HCT116 (cell line): ENCODE data around the gene DNM3. TPM values are rescaled to one million over a fixed set of nuclear protein-coding genes. Genes with fewer than 3 reads are reported as not detected.

Experiments
- ATAC-seq: fragments of 200-7000 bp; cut with Tn5 transposase; 2 replicates; pipeline ENCODE4 v1.9.1; 2020; ENCODE audit warnings: mild to moderate bottlenecking, moderate library complexity
- BruUV-seq: library from RNA; stranded (reverse); fragments of 400-500 nt; replicated peaks from 2 replicates; lab custom pipeline; 2021; lab: Mats Ljungman, UMichigan
- CTCF ChIA-PET: fragments of 300-600 bp; sonication (Branson Sonifier 250); formaldehyde crosslinking; loops from one replicate; lab custom pipeline; 2021; ENCODE audit warnings: antibody characterized with exemption; lab: Charles Lee
- POLR2A ChIA-PET: fragments of 300-600, 350-600 bp; sonication (Branson Sonifier 250); formaldehyde crosslinking; loops from one replicate; lab custom pipeline; 2021; ENCODE audit warnings: antibody characterized with exemption; lab: Charles Lee
- RAD21 ChIA-PET, 2 experiments: fragments of 300-600 bp; sonication (Branson Sonifier 250); formaldehyde crosslinking; loops; one replicate each; lab custom pipeline; 2023; ENCODE audit warnings: low total read pairs in 2 of 2; ENCODE audit not compliant: uncharacterized antibody in 2 of 2, unreplicated experiment in 2 of 2, low non-redundant PET in 1 of 2; lab: Charles Lee
- DNase-seq: peaks from one replicate; pipeline ENCODE4 v3.0.0-alpha.2; 2010; ENCODE audit warnings: low read depth, low spot score
- H2AFZ ChIP-seq: fragments of 200-600 bp; shearing (Covaris generic), sonication (generic); 2 replicates; pipeline ENCODE4 v1.6.1; 2017; ENCODE audit warnings: low read depth, mixed run types, mixed read lengths, antibody characterized with exemption, low read length; ENCODE audit not compliant: poor library complexity, severe bottlenecking
- H3K27ac ChIP-seq: 2 replicates; pipeline ENCODE4 v1.5.1; 2012; ENCODE audit warnings: low read depth, low read length
- H3K27me3 ChIP-seq: fragments of 200-600 bp; sonication (generic); 2 replicates; pipeline ENCODE4 v1.6.1; 2016; ENCODE audit warnings: mixed run types, low read length, mixed read lengths; ENCODE audit not compliant: insufficient read depth
- H3K36me3 ChIP-seq, 2 experiments: fragments of 200-500 bp in 1 of 2; fragments of 200-600 bp in 1 of 2; sonication (Bioruptor generic) in 1 of 2; sonication (generic) in 1 of 2; 2 replicates each; pipeline versions ENCODE4 v1.5.1 to v1.6.1; 2014 to 2016; ENCODE audit warnings: low read length in 2 of 2, inconsistent platforms in 1 of 2, mixed read lengths in 1 of 2, mixed run types in 1 of 2; ENCODE audit not compliant: insufficient read depth in 2 of 2, control insufficient read depth in 1 of 2
- H3K4me1 ChIP-seq, 2 experiments: fragments of 200-600 bp in 1 of 2; sonication (generic) in 1 of 2; 2 replicates each; pipeline versions ENCODE4 v1.5.1 to v1.6.1; 2012 to 2017; ENCODE audit warnings: low read length in 2 of 2, inconsistent platforms in 1 of 2, mild to moderate bottlenecking in 1 of 2, mixed read lengths in 1 of 2, mixed run types in 1 of 2, moderate library complexity in 1 of 2; ENCODE audit not compliant: insufficient read depth in 2 of 2, control insufficient read depth in 1 of 2
- H3K4me2 ChIP-seq: fragments of 200-600 bp; sonication (generic); 2 replicates; pipeline ENCODE4 v1.6.1; 2017; ENCODE audit warnings: mixed run types, low read length, mixed read lengths
- H3K4me3 ChIP-seq, 2 experiments: fragments of 200-600 bp in 1 of 2; sonication (generic) in 1 of 2; replicated peaks in 1 of 2; 2 replicates each; pipeline ENCODE4 v1.5.1; 2011 to 2016; ENCODE audit warnings: low read length in 2 of 2, control low read depth in 1 of 2, low read depth in 1 of 2, mild to moderate bottlenecking in 1 of 2, mixed read lengths in 1 of 2, mixed run types in 1 of 2
- H3K79me2 ChIP-seq: fragments of 200-600 bp; sonication (generic); 2 replicates; pipeline ENCODE4 v1.6.1; 2017; ENCODE audit warnings: mild to moderate bottlenecking, mixed run types, low read length, moderate library complexity, mixed read lengths; ENCODE audit not compliant: insufficient read depth
- H3K9ac ChIP-seq: fragments of 200-600 bp; sonication (generic); 2 replicates; pipeline ENCODE4 v1.6.1; 2016; ENCODE audit warnings: low read length, mixed read lengths
- H3K9me2 ChIP-seq: fragments of 200-600 bp; sonication (generic), shearing (Covaris generic); 2 replicates; pipeline ENCODE4 v1.6.1; 2017; ENCODE audit warnings: mixed run types, mild to moderate bottlenecking, moderate library complexity; ENCODE audit not compliant: insufficient read depth
- H3K9me3 ChIP-seq, 2 experiments: fragments of 200-500 bp in 1 of 2; fragments of 200-600 bp in 1 of 2; sonication (Bioruptor generic) in 1 of 2; sonication (generic) in 1 of 2; 2 replicates each; pipeline ENCODE4 v1.6.1; 2014 to 2017; ENCODE audit warnings: low read length in 2 of 2, mixed read lengths in 2 of 2, inconsistent platforms in 1 of 2, low read depth in 1 of 2, mild to moderate bottlenecking in 1 of 2, mixed run types in 1 of 2, moderate library complexity in 1 of 2; ENCODE audit not compliant: control insufficient read depth in 1 of 2, insufficient read depth in 1 of 2
- H4K20me1 ChIP-seq: fragments of 200-600 bp; sonication (generic), shearing (Covaris generic); 2 replicates; pipeline ENCODE4 v1.6.1; 2017; ENCODE audit warnings: mixed run types, mild to moderate bottlenecking, moderate library complexity; ENCODE audit not compliant: insufficient read depth
- ATF3 ChIP-seq: IDR thresholded peaks from 2 replicates; pipeline ENCODE4 v1.6.1; 2012
- CEBPB ChIP-seq: IDR thresholded peaks from 2 replicates; pipeline ENCODE4 v1.6.1; 2012; ENCODE audit warnings: low read depth
- CTCF ChIP-seq, 3 experiments: fragments of 200-600 bp in 1 of 3; sonication (generic) in 1 of 3; IDR thresholded peaks in 2 of 3; conservative IDR thresholded peaks in 1 of 3; 2 replicates each; pipeline ENCODE4 v1.5.1; 2012 to 2017; ENCODE audit warnings: low read depth in 2 of 3, low read length in 2 of 3, antibody characterized with exemption in 1 of 3, borderline replicate concordance in 1 of 3, control low read depth in 1 of 3, mild to moderate bottlenecking in 1 of 3, mixed read lengths in 1 of 3, mixed run types in 1 of 3, moderate library complexity in 1 of 3; ENCODE audit not compliant: insufficient read depth in 1 of 3
- EZH2 ChIP-seq: fragments of 200-600 bp; sonication (generic); IDR thresholded peaks from 2 replicates; pipeline ENCODE4 v1.6.1; 2017; ENCODE audit warnings: antibody characterized with exemption, mixed run types
- EZH2phosphoT487 ChIP-seq: fragments of 200-600 bp; IDR thresholded peaks from 2 replicates; pipeline ENCODE4 v1.6.1; 2018; ENCODE audit warnings: antibody characterized with exemption, borderline replicate concordance
- FOSL1 ChIP-seq: IDR thresholded peaks from 2 replicates; pipeline ENCODE4 v1.6.1; 2012; ENCODE audit warnings: low read depth
- JUND ChIP-seq: IDR thresholded peaks from 2 replicates; pipeline ENCODE4 v1.6.1; 2012
- MAX ChIP-seq: IDR thresholded peaks from 2 replicates; pipeline ENCODE4 v1.6.1; 2012
- POLR2A ChIP-seq: IDR thresholded peaks from 2 replicates; pipeline ENCODE4 v1.7.0; 2011; ENCODE audit warnings: borderline replicate concordance; ENCODE audit not compliant: insufficient read depth, insufficient read length; ENCODE audit errors: extremely low read depth
- POLR2AphosphoS5 ChIP-seq: IDR thresholded peaks from 2 replicates; pipeline ENCODE4 v1.6.1; 2011; ENCODE audit warnings: mild to moderate bottlenecking, low read depth, low read length, moderate library complexity
- SP1 ChIP-seq: IDR thresholded peaks from 2 replicates; pipeline ENCODE4 v1.6.1; 2012; ENCODE audit warnings: low read depth
- TCF7L2 ChIP-seq: IDR thresholded peaks from 2 replicates; pipeline ENCODE4 v1.7.0; 2011; ENCODE audit warnings: borderline replicate concordance, inconsistent platforms; ENCODE audit not compliant: insufficient read depth, insufficient read length; ENCODE audit errors: extremely low read depth
- YY1 ChIP-seq: IDR thresholded peaks from 2 replicates; pipeline ENCODE4 v1.6.1; 2011; ENCODE audit warnings: low read length, low read depth, moderate library complexity, mild to moderate bottlenecking; ENCODE audit not compliant: insufficient replicate concordance; ENCODE audit errors: extremely low read depth
- ZBTB33 ChIP-seq: IDR thresholded peaks from 2 replicates; pipeline ENCODE4 v1.6.1; 2011; ENCODE audit warnings: mild to moderate bottlenecking, low read length, moderate library complexity; ENCODE audit not compliant: insufficient replicate concordance; ENCODE audit errors: extremely low read depth
- ZFX ChIP-seq: fragments of 450-650 bp; IDR thresholded peaks from 2 replicates; pipeline ENCODE4 v1.6.1; 2017
- ZNF274 ChIP-seq: fragments of 200-500 bp; sonication (Bioruptor generic); IDR thresholded peaks from 2 replicates; pipeline ENCODE4 v1.6.1; 2014; ENCODE audit warnings: mild to moderate bottlenecking, low read depth, low read length, inconsistent platforms
- intact Hi-C: fragments of 100-400 bp; cut with micrococcal nuclease; formaldehyde crosslinking; loops from 2 replicates; pipeline ENCODE4 v1.10.0; 2022
- total RNA-seq: library from RNA; stranded (reverse); gene quantifications from one replicate; pipeline ENCODE4 v1.2.1, GENCODE V29; 2021; ENCODE audit not compliant: unreplicated experiment

Gene DNM3
- total RNA-seq, 1 experiment from 2014 or later = 3.1 TPM

- H3K36me3 ChIP-seq = no peaks in the 10 kb centered on the region
- ATAC-seq (no peak), DNase-seq (no peak)
- H3K4me1 ChIP-seq = no peaks in the 10 kb centered on the region
- H3K27ac ChIP-seq = no peak overlapping the region
- H3K79me2 ChIP-seq = no peaks in the 10 kb centered on the region
- no peaks in the 10 kb centered on the region for H4K20me1 ChIP-seq
- POLR2A ChIA-PET = no interaction called here
- no peaks in the 10 kb centered on the region for H3K9me2 ChIP-seq
- BruUV-seq = no TSS peak
- RAD21 ChIA-PET = no interaction called here
- CTCF ChIA-PET = no interaction called here
- no peak overlapping the region for H3K9ac ChIP-seq
- H3K9me3 ChIP-seq = no peaks in the 10 kb centered on the region
- H3K4me3 ChIP-seq = no peak overlapping the region
- H3K27me3 ChIP-seq = no peaks in the 10 kb centered on the region
- TF ChIP-seq ATF3 = no peak
- no peak for TF ChIP-seq CTCF (IDR thresholded peaks at IDR 0.05 in 2 of 3, conservative IDR thresholded peaks at IDR 0.05 in 1 of 3; ENCODE audit: borderline replicate concordance in 1 of 3, insufficient read depth in 1 of 3, low read depth in 2 of 3, low read length in 2 of 3)
- TF ChIP-seq POLR2A = no peak
- TF ChIP-seq ZBTB33 = no peak
- TF ChIP-seq TCF7L2 = no peak
- no peak for TF ChIP-seq MAX
- TF ChIP-seq SP1 = no peak
- no peak for TF ChIP-seq ZFX
- no peak for TF ChIP-seq EZH2
- no peak for TF ChIP-seq YY1
- TF ChIP-seq CEBPB = no peak
- TF ChIP-seq EZH2phosphoT487 = no peak
- no peak for TF ChIP-seq POLR2AphosphoS5
- no peak for TF ChIP-seq FOSL1
- TF ChIP-seq ZNF274 = no peak
- TF ChIP-seq JUND = no peak
- H3K4me2 ChIP-seq = no peak overlapping the region
- intact Hi-C loops = no loop called here
- H2AFZ ChIP-seq = no peak overlapping the region
Observed at GRCh38 chr1:172224871-172225270, 383.6 kb downstream of the DNM3 start.
